ENCODE results near the gene WDR27.

Gene WDR27

DNA sequence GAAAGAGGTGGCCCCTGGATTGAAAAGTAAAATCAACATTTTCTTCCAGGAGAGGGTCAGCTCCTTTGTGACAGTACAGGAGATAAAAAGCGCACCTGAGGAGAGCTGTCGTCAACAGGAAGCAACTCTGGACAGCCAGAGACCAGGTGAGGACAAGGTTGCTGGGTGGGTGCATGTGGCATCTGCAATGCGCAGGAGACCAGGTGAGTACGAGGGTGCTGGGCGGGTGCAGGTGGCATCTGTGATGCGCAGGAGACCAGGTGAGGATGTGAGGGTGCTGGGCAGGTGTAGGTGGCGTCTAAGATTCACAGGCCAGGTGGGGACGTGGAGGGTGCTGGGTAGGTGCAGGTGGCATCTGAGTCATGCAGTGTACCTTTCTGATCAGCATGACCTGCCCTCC, 38.4 kb downstream of the WDR27 start:
- no peak for TF ChIP-seq CTCF (conservative IDR thresholded peaks at IDR 0.05)
- no peak overlapping the region for H3K27ac ChIP-seq

DNA sequence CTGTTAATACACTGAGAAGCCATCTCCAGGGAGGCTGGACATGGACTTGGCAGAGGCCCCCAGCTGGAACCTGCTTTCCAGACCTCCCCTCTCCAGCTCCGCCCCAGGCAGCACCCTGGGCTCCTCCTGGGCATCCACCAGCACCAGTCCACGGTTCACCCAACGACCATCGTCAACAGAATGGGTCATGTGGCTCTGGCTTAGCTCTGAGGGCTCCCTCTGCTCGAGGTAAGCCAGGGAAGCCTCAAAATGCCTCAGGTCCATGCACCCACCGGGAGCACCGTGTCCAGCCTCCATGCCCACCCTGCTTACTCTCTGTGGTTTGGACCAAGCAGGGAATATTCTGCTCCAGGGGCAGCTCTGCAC, 40.5 kb downstream of the WDR27 start:
- H3K27ac ChIP-seq: no peak overlapping the region
- no peak for TF ChIP-seq CTCF (conservative IDR thresholded peaks at IDR 0.05)

DNA sequence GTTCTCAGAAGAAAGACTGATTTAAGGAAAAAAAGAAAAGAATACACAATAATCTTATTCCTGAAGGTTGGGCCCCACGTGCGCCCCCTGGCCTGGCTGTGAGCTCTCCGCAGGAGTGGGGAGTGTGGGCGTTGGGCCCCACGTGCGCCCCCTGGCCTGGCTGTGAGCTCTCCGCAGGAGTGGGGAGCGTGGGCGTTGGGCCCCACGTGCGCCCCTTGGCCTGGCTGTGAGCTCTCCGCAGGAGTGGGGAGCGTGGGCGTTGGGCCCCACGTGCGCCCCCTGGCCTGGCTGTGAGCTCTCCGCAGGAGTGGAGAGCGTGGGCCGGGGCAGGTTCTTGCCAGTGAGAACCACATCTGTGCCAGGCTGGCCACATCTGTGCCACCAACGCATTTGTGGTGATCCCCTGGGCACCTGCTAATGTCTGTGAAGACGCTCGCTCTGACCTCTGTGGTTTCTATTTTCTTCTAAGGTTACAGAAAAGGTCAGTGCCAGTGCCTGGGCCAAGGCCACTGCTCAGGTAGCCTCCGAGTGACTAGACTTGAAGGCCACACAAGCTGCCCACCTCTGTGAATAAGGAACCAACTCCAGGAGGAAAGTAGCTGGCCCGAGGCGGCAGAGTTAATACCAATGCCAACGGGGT, 41.0 kb downstream of the WDR27 start:
- no peak for TF ChIP-seq CTCF (conservative IDR thresholded peaks at IDR 0.05)
- no peak overlapping the region for H3K27ac ChIP-seq

DNA sequence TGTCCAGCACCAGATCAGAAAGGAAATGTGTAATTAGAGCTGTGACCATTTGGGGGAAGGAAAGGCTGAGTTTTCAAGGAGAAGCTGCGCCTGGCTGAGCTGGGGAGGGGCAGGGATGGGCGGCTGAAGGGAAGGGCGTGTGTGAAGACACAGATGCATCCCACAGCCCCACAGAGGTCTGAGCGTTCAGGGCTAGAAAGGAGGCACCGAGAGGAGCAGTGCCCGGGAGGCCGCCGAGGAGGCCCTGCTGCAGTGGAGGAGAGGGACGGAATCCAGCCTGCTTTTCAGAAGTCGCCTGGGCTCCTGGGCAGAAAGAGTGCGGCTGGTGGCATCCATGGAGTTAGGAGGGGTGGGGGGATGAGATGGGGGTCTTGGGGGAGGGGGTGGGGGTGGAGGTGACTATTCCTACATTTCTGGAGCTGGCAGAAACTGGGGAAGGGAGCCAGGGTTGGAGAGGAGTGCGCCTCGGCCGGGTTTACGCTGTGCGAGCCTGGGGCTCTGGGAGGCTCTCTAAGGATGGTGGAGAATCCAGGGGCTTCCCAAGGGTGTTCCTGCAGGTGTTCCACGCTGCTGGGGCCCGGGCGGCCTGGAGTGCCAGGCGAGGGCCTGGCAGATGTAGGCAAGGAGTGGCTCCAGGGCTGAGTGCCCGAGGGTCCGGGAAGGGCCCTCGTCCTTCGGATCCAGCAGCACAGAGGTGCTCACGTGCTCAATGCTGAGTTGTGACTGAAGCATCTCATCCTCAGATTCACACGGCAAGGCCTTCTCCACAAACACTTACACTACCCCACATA, 41.8 kb downstream of the WDR27 start:
- TF ChIP-seq CTCF (conservative IDR thresholded peaks at IDR 0.05): no peak
- no peak overlapping the region for H3K27ac ChIP-seq

GRCh38 chr6:169657284-169657610, 44.6 kb downstream of the WDR27 start:
- TF ChIP-seq CTCF (conservative IDR thresholded peaks at IDR 0.05): no peak
- no peak overlapping the region for H3K27ac ChIP-seq

GRCh38 chr6:169656546-169657283, 45.1 kb downstream of the WDR27 start:
- no peak overlapping the region for H3K27ac ChIP-seq
- no peak for TF ChIP-seq CTCF (conservative IDR thresholded peaks at IDR 0.05)

- no peak for TF ChIP-seq CTCF (conservative IDR thresholded peaks at IDR 0.05)
- H3K27ac ChIP-seq: no peak overlapping the region
Measured at GRCh38 chr6:169654598-169655391, 47.0 kb downstream of the WDR27 start.
